ENCODE data around the gene ELN. TPM values are rescaled to one million over a fixed set of nuclear protein-coding genes. Genes with fewer than 3 reads are reported as not detected.

ELN gene
- total and polyA plus RNA-seq, 2 of the 4 experiments (the other 2 are of a cell fraction) = 2.2 to 14.3 TPM

DNA sequence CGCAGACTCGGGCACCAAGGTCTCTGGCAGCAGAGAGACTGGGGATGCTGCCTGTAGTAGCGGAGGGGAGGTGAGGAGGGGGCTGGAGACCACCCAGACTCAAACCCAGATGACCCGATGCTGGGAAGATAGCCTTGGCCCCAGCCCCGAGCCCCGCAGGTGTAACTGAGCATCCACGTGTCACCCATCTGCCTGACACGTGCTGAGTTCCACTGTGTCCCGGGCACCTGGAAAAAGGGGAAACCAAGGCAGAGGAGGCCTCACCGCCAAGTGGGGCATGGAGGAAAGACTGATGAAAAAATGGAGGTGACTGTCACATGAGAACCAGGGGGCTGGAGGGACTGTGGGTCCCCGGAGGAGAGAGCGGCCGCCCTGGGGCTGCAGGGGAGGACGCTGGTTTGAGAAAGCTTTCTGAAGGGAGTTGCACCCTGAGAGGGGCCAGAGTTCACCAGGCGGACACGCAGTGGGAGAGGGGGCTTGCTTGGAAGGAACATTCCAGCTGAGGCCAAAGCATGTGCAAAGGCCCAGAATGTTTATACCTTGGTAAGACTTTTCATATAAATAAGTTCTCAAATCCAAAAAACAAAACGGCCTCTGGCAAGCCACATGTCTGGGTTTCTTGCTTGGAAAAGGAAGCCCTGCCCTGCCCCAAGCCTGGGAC, 27.4 kb upstream of the ELN start (continued):
- TF ChIP-seq ELK1 (IDR thresholded peaks at IDR 0.05; ENCODE audit: borderline replicate concordance, low read depth, low read length) = no peak

GRCh38 chr7:74001150-74001494, 26.9 kb upstream of the ELN start:
- Histone ChIP-seq H3K36me3 (ENCODE audit: control insufficient read depth, insufficient read depth, low read length) (no peaks in the 10 kb centered on the region), H3K4me3 (ENCODE audit: insufficient read depth, low read depth, low read length) (no peak overlapping the region), H3K14ac (replicated peaks; ENCODE audit: low read depth, low read length) (peak overlapping the region; percentile 52), H4K20me1 (ENCODE audit: insufficient read depth, low read length) (no peaks in the 10 kb centered on the region), H3K23ac (ENCODE audit: low read depth, low read length) (no peak overlapping the region), H4K8ac (ENCODE audit: low read depth in 2 of 2, low read length in 2 of 2) (peak overlapping the region; percentile 12 to 41; a peak in 2 of 4 replicates), H3K4me1 (ENCODE audit: control insufficient read depth, insufficient read depth, low read length) (peaks cover 22% of the 10 kb centered on the region), H3K79me1 (ENCODE audit: low read depth in 1 of 2, low read length in 2 of 2) (no peaks in the 10 kb centered on the region), H2AFZ (replicated peaks; ENCODE audit: low read length, poor library complexity) (peak overlapping the region; percentile 53), H3K27me3 (ENCODE audit: control insufficient read depth, insufficient read depth, low read length) (no peaks in the 10 kb centered on the region), H4K91ac (ENCODE audit: insufficient read depth, low read depth, low read length) (peak overlapping the region; percentile 87), H2AK9ac (replicated peaks; ENCODE audit: low read depth, low read length, poor library complexity) (peak overlapping the region; percentile 71), H2BK5ac (ENCODE audit: low read depth, low read length, poor library complexity, severe bottlenecking) (no peak overlapping the region), H4K5ac (ENCODE audit: low read depth, low read length) (peak overlapping the region; percentile 66), H2BK20ac (ENCODE audit: low read depth, low read length) (peak overlapping the region; percentile 80), H2BK120ac (ENCODE audit: low read depth, low read length) (peak overlapping the region; percentile 66), H3K9me1 (ENCODE audit: insufficient read depth, low read length) (peaks cover 17% of the 10 kb centered on the region), H3K18ac (ENCODE audit: low read depth, low read length) (peak overlapping the region; percentile 87; the same call in 1 of the 2 replicates), H3K9ac (ENCODE audit: low read depth, low read length) (peak overlapping the region; percentile 18; the same call in 1 of the 2 replicates), H3K9me3 (ENCODE audit: control insufficient read depth, insufficient read depth, low read length) (no peaks in the 10 kb centered on the region), H2AK5ac (ENCODE audit: low read depth, low read length) (peak overlapping the region; percentile 99), H3K4me2 (ENCODE audit: low read depth, low read length) (no peak overlapping the region; the same call in 1 of the 2 replicates), H3K4ac (ENCODE audit: low read depth, low read length) (peak overlapping the region; percentile 94), H2BK15ac (ENCODE audit: low read depth, low read length) (no peak overlapping the region; the same call in 2 of the 3 replicates), H3K27ac (ENCODE audit: insufficient read depth, low read length) (peak overlapping the region; percentile 81; the same call in 1 of the 2 replicates), H3K56ac (ENCODE audit: extremely low read depth, insufficient read depth, low read length) (peak overlapping the region; percentile 3; the same call in 1 of the 2 replicates)
- ATAC-seq (ENCODE audit: low read depth) = peak; percentile 9
- TF ChIP-seq, protein P1, sequence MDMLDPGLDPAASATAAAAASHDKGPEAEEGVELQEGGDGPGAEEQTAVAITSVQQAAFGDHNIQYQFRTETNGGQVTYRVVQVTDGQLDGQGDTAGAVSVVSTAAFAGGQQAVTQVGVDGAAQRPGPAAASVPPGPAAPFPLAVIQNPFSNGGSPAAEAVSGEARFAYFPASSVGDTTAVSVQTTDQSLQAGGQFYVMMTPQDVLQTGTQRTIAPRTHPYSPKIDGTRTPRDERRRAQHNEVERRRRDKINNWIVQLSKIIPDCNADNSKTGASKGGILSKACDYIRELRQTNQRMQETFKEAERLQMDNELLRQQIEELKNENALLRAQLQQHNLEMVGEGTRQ (IDR thresholded peaks at IDR 0.05; ENCODE audit: low read depth, low read length) = no peak
- TF ChIP-seq MAFK (IDR thresholded peaks at IDR 0.05; ENCODE audit: low read depth, low read length) = no peak
- no peak for TF ChIP-seq CEBPB (IDR thresholded peaks at IDR 0.05; ENCODE audit: low read depth, low read length)
- no peak for TF ChIP-seq RCOR1 (IDR thresholded peaks at IDR 0.05; ENCODE audit: insufficient replicate concordance, low read length)
- TF ChIP-seq ELK1 (IDR thresholded peaks at IDR 0.05; ENCODE audit: borderline replicate concordance, low read depth, low read length) = no peak
- no peak for TF ChIP-seq BHLHE40 (IDR thresholded peaks at IDR 0.05; ENCODE audit: low read depth, low read length)
- TF ChIP-seq RFX5 (IDR thresholded peaks at IDR 0.05; ENCODE audit: low read depth, low read length) = no peak
- no peak for TF ChIP-seq CTCF (conservative IDR thresholded peaks at IDR 0.05; ENCODE audit: low read depth, low read length)
- no peak for TF ChIP-seq MAZ (IDR thresholded peaks at IDR 0.05; ENCODE audit: borderline replicate concordance, low read depth, low read length)
- intact Hi-C loops (cut with micrococcal nuclease) (loop anchor here (5.0 kb wide), 1 partner anchor 109 kb away; no protein-coding TSS in a partner anchor), dilution Hi-C loops (cut with HindIII; ENCODE audit: low sequenced_read_pairs, unreplicated experiment) (loop anchor here (10.0 kb wide), 1 partner anchor 46 kb away; no protein-coding TSS in a partner anchor), in situ Hi-C loops (cut with MboI; ENCODE audit: low sequenced_read_pairs) (no loop called here)
- POLR2A ChIA-PET (ENCODE audit: unreplicated experiment) = no interaction called here
- CTCF ChIA-PET = no interaction called here
- WGBS, 2 experiments (ENCODE audit: extremely low coverage in 2 of 2, insufficient read length in 1 of 2) = 30% methylated on average over 2 of the region's 4 CpGs; no CpG with 5 or more reads in 1 of the 2 experiments
- BruUV-seq (replicated peaks) = no TSS peak
- no peak for DNase-seq

Measured in IMR-90 (cell line).